RWPE1 (cell line): ENCODE data around the gene IZUMO4.

Experiments
- CTCF ChIA-PET: fragments of 350-600 bp; sonication (Branson Sonifier 250); formaldehyde crosslinking; extraction: SDS; loops from one replicate; lab custom pipeline; 2021; lab: Yijun Ruan, JAX
- POLR2A ChIA-PET: fragments of 400-600 bp; formaldehyde crosslinking; extraction: SDS; loops from one replicate; lab custom pipeline; 2020; ENCODE audit warnings: antibody characterized with exemption; ENCODE audit not compliant: low non-redundant PET; lab: Yijun Ruan, JAX
- DNase-seq: peaks from one replicate; pipeline ENCODE4 v3.0.0; 2012; ENCODE audit warnings: low spot score
- H3K27ac ChIP-seq: fragments of 450-650 bp; 2 replicates; pipeline ENCODE4 v1.5.1; 2017
- TF ChIP-seq, protein P1 (sequence below): fragments of 450-650 bp; conservative IDR thresholded peaks from 2 replicates; pipeline ENCODE4 v1.5.1; 2017; ENCODE audit warnings: low read depth, mild to moderate bottlenecking

Gene IZUMO4

DNA sequence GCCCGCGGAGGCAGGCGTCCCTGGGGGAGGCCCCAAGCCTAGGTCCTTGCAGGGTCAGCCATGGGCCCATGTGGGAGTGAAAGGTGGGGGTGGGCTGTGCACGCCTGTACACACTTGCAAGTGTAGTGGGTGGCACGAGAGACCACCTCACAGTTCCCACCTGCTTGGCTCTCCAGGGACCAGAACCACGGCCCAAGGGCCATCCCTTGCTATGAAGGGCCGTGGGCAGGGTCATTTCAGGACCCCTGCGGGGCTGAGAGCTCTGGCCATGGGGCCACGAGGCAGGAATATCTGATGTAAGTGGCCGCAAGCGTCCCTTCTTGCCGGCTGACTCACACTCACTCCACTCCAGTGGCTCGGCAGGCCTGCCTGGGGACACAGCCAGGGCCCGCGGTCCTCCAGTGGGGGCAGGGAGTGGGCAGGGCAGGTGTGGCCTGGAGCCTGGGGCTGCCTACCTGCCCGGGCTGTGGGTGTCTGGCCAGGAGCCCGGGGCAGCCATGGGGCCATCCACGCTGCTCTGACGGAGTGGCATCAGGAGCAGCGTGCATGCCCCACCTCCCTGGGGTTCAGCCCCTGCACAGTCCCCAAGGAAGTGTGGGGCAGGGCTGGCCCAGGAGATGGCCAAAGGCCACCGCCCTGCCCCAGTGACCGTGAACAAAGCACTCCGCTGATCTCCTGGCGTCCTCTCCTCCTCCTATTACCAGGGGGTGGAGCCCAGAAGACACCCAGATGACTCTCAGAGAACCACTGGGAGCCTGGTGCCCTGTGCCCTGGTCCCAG, 37.1 kb upstream of the IZUMO4 start:
- TF ChIP-seq, protein P1, sequence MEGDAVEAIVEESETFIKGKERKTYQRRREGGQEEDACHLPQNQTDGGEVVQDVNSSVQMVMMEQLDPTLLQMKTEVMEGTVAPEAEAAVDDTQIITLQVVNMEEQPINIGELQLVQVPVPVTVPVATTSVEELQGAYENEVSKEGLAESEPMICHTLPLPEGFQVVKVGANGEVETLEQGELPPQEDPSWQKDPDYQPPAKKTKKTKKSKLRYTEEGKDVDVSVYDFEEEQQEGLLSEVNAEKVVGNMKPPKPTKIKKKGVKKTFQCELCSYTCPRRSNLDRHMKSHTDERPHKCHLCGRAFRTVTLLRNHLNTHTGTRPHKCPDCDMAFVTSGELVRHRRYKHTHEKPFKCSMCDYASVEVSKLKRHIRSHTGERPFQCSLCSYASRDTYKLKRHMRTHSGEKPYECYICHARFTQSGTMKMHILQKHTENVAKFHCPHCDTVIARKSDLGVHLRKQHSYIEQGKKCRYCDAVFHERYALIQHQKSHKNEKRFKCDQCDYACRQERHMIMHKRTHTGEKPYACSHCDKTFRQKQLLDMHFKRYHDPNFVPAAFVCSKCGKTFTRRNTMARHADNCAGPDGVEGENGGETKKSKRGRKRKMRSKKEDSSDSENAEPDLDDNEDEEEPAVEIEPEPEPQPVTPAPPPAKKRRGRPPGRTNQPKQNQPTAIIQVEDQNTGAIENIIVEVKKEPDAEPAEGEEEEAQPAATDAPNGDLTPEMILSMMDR, result no peak
- H3K27ac ChIP-seq, result peak overlapping the region; percentile 100
- ChIA-PET POLR2A (no interaction called here), CTCF (interaction anchor here (0.7 kb wide), 1 partner anchor 12 kb away, joined by 4 read pairs; no protein-coding TSS in a partner anchor)
- peak; percentile 45 for DNase-seq

DNA sequence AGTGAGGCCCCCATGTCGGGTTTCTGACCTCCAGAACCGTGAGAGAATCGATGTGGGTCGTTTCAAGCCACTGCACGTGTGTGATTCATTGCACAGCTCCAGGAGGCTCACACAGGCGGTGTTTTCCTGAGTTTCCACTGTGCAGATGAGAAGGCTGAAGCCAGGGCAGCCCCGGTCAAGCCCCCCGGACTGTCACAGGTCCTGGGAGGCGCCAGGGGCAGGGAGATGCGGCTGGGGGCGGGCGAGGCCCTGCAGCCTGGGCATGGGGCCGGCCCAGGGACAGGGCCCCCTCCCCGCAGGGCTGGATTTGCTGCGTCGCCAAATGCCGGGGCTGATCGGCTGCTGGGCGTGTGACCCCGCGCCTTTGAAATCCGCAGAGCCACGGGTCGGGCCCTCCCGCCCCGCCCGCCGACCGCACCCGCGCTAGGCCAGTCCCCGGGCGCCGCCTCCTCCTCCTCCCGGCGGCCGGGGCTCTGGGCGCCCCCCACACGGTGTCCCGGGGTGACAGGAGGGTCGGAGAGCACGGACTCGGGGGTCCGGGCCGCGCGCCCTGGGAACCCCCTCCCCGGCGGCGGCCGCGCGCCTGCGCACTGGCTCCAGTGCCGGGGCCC, 35.7 kb upstream of the IZUMO4 start:
- TF ChIP-seq, protein P1, result no peak
- peak overlapping the region; percentile 100 for H3K27ac ChIP-seq
- POLR2A ChIA-PET, result interaction anchor here (1.1 kb wide), 1 partner anchor 11 kb away, joined by 4 read pairs; no protein-coding TSS in a partner anchor
- CTCF ChIA-PET, result interaction anchor here (1.0 to 1.1 kb wide), 2 partner anchors 9 kb away, joined by 3 to 4 read pairs; no protein-coding TSS in a partner anchor
- DNase-seq, result peak; percentile 44

DNA sequence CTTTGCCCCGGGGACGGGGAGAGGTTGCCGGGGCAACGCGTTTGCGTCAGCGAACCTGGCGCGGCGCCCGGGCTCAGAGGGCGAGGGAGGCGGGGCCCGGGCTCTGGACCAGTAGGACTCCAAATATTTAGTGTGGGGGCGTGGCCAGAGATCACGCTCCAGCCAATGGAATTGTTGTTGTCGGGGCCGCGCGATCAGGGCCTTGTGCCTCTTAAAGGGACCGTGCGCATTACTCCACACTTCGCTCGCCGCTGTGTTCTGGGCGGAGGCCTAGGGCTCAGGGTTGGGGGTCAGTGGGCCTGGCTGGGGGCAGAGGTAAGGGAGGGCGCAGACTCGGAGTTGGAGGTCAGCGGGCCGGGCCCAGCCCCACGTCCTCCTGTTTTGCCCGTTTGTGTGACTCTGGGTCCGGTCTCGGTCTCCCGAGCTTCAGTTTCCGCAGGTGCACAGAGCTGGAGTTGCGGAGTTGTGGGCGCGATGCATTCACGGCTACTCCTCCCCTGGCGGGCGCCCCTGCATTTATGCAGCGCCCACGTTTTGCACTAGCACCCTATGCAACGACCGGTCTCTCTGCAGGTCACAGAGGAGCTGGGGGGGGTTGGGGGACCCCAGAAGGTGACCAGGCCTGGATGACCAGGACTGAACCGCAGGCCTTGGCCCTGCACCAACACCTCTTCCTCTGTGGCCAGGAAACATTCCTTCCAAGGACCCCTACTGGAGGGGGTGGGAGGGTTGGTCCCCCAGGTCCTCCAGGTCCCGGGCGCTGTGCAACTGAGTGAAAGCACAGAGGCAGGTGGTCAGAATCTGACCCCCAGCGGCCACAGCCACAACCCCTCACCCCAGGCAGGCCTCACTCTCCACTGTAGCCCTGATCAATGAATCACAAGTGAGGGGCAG, 35.0 kb upstream of the IZUMO4 start:
- TF ChIP-seq, protein P1, result no peak
- ChIA-PET CTCF (interaction anchor here (1.1 kb wide), 1 partner anchor 8 kb away, joined by 3 read pairs; no protein-coding TSS in a partner anchor), POLR2A (interaction anchor here (1.1 kb wide), 1 partner anchor 12 kb away, joined by 4 read pairs; no protein-coding TSS in a partner anchor)
- DNase-seq, result peak; percentile 98
- H3K27ac ChIP-seq, result peak overlapping the region; percentile 100

DNA sequence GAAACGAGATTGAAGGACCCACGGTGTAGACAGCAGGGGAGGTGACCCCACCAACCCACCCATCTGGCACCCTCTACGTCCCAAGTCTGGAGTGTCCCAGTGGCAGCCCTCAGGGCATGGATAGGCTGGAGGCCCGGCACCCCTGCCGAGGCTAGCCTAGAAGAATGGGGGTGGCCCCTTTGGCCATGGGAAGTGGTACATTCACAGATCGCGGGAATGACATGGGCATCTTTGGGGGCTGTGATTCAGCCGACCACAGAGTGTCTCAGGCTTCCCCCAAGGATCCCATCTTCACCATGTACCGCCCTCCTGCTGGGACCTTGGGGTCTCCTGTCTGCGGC, 34.4 kb upstream of the IZUMO4 start:
- CTCF ChIA-PET, result interaction anchor here (0.6 to 1.1 kb wide), 3 partner anchors 8 to 131 kb away, joined by 3 read pairs; no protein-coding TSS in a partner anchor
- TF ChIP-seq, protein P1, result no peak
- no peak for DNase-seq
- POLR2A ChIA-PET, result no interaction called here
- peak overlapping the region; percentile 100 for H3K27ac ChIP-seq

DNA sequence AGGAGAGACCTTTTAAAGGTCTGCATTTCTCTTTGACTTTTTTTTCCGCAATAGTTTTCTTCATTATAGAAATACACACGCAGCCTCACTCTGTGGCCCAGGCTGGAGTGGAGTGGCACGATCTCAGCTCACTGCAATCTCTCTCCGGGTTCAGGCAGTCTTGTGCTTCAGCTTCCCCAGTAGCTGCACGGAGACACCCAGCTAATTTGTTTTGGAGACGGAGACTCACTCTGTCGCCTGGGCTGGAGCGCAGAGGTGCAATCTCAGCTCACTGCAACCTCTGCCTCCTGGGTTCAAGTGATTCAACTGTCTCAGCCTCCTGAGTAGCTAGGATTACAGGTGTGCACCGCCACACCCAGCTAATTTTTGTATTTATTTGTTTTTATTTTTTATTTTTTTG, 33.9 kb upstream of the IZUMO4 start:
- TF ChIP-seq, protein P1, result no peak
- ChIA-PET CTCF (interaction anchor here (0.6 to 1.0 kb wide), 2 partner anchors 15 to 132 kb away, joined by 3 read pairs; no protein-coding TSS in a partner anchor), POLR2A (no interaction called here)
- peak overlapping the region; percentile 100 for H3K27ac ChIP-seq
- DNase-seq, result no peak
